Prostate gland (tissue), 2 donors: ENCODE results near the gene FOXO1. TPM values are rescaled to one million over a fixed set of nuclear protein-coding genes. Genes with fewer than 3 reads are reported as not detected.

ENCODE experiments used
- DNase-seq: peaks from one replicate; pipeline ENCODE4 v3.0.0-alpha.2; 2019; ENCODE audit warnings: low spot score
- H3K27ac ChIP-seq, 2 donors: fragments of 200-600 bp; sonication (generic); 2 replicates each; pipeline ENCODE4 v1.5.1; 2017 to 2019
- H3K27me3 ChIP-seq: fragments of 200-600 bp; sonication (generic); replicated peaks from 2 replicates; pipeline ENCODE4 v1.5.1; 2019; ENCODE audit not compliant: insufficient read depth
- H3K36me3 ChIP-seq, 2 donors: fragments of 200-600 bp; sonication (generic); 1 replicate in 1 of 2; 2 replicates in 1 of 2; pipeline versions ENCODE4 v1.5.1 to v1.8.1; 2017 to 2019
- H3K4me1 ChIP-seq: fragments of 200-600 bp; sonication (generic); replicated peaks from 2 replicates; pipeline ENCODE4 v1.5.1; 2019
- H3K4me3 ChIP-seq, 2 donors: fragments of 200-600 bp; sonication (generic); 2 replicates each; pipeline ENCODE4 v1.5.1; 2017 to 2019
- H3K9me3 ChIP-seq: fragments of 200-600 bp; sonication (generic); 2 replicates; pipeline ENCODE4 v1.5.1; 2017
- CTCF ChIP-seq, 4 experiments: fragments of 200-600 bp in 2 of 4; fragments of 450-650 bp in 2 of 4; sonication (generic) in 2 of 4; IDR thresholded peaks; 1 replicate in 3 of 4; 2 replicates in 1 of 4; pipeline ENCODE4 v1.5.1; 2016 to 2019; ENCODE audit warnings: antibody characterized with exemption in 4 of 4, mild to moderate bottlenecking in 2 of 4, moderate library complexity in 2 of 4
- POLR2A ChIP-seq: fragments of 450-650 bp; IDR thresholded peaks from one replicate; pipeline ENCODE4 v1.6.1; 2016; ENCODE audit warnings: antibody characterized with exemption, mild to moderate bottlenecking
- POLR2AphosphoS5 ChIP-seq: sonication (generic); formaldehyde crosslinking; IDR thresholded peaks from one replicate; pipeline ENCODE4 v1.6.1; 2017; ENCODE audit warnings: antibody characterized with exemption
- WGBS: methylation state at CpG from one replicate; pipeline ENCODE4 v1.1.5; 2018; 5-methylcytosine and 5-hydroxymethylcytosine counted together
- intact Hi-C: fragments of 100-400 bp; cut with DNase I; formaldehyde crosslinking; loops from one replicate; pipeline ENCODE4 v1.14.2; 2022
- total RNA-seq, 2 donors: library from RNA; depleted of rRNA; stranded (reverse); fragments of >200 nt; gene quantifications; one replicate each; pipeline ENCODE4 v1.1.0, GENCODE V29; 2016

FOXO1 gene
- total RNA-seq, 2 donors from 2014 or later, result 23.5 to 46.1 TPM

GRCh38 chr13:40582531-40582930 is 83.9 kb downstream of the FOXO1 start:
- no peaks in the 10 kb centered on the region for H3K4me1 ChIP-seq
- no peak overlapping the region for H3K27ac ChIP-seq
- intact Hi-C loops, result no loop called here
- H3K36me3 ChIP-seq, result no peaks in the 10 kb centered on the region
- no peaks in the 10 kb centered on the region for H3K27me3 ChIP-seq
- 100% methylated on average over 2 of the region's 2 CpGs for WGBS
- no peak for TF ChIP-seq POLR2A
- TF ChIP-seq CTCF (IDR thresholded peaks at IDR 0.05), result no peak
- TF ChIP-seq POLR2AphosphoS5, result no peak
- DNase-seq, result no peak
- no peaks in the 10 kb centered on the region for H3K9me3 ChIP-seq
- no peak overlapping the region for H3K4me3 ChIP-seq

GRCh38 chr13:40581277-40581579 is 85.2 kb downstream of the FOXO1 start:
- Histone ChIP-seq H3K9me3 (no peaks in the 10 kb centered on the region), H3K4me1 (no peaks in the 10 kb centered on the region), H3K36me3 (no peaks in the 10 kb centered on the region), H3K4me3 (no peak overlapping the region), H3K27ac (no peak overlapping the region), H3K27me3 (no peaks in the 10 kb centered on the region)
- TF ChIP-seq POLR2AphosphoS5 (no peak), CTCF (IDR thresholded peaks at IDR 0.05) (no peak), POLR2A (no peak)
- DNase-seq, result no peak
- 91% methylated on average over 1 of the region's 1 CpG for WGBS
- intact Hi-C loops, result no loop called here

- no peak for DNase-seq
- WGBS, result 92% methylated on average over 7 of the region's 7 CpGs
- Histone ChIP-seq H3K27me3 (no peaks in the 10 kb centered on the region), H3K36me3 (no peaks in the 10 kb centered on the region), H3K4me3 (no peak overlapping the region), H3K4me1 (no peaks in the 10 kb centered on the region), H3K9me3 (no peaks in the 10 kb centered on the region), H3K27ac (no peak overlapping the region)
- intact Hi-C loops, result no loop called here
- TF ChIP-seq CTCF (IDR thresholded peaks at IDR 0.05) (no peak), POLR2AphosphoS5 (no peak)
Measured at GRCh38 chr13:40580566-40581276, 85.7 kb downstream of the FOXO1 start.

GRCh38 chr13:40579535-40579934 is 86.9 kb downstream of the FOXO1 start:
- no peaks in the 10 kb centered on the region for H3K4me1 ChIP-seq
- no peaks in the 10 kb centered on the region for H3K9me3 ChIP-seq
- no peaks in the 10 kb centered on the region for H3K36me3 ChIP-seq
- no peaks in the 10 kb centered on the region for H3K27me3 ChIP-seq
- DNase-seq, result no peak
- H3K4me3 ChIP-seq, result no peak overlapping the region
- WGBS, result 90% methylated on average over 2 of the region's 2 CpGs
- intact Hi-C loops, result no loop called here
- TF ChIP-seq POLR2A (no peak), CTCF (IDR thresholded peaks at IDR 0.05) (no peak), POLR2AphosphoS5 (no peak)
- no peak overlapping the region for H3K27ac ChIP-seq

- no peak for DNase-seq
- intact Hi-C loops, result no loop called here
- Histone ChIP-seq H3K9me3 (no peaks in the 10 kb centered on the region), H3K36me3 (no peaks in the 10 kb centered on the region), H3K27ac (no peak overlapping the region), H3K27me3 (no peaks in the 10 kb centered on the region), H3K4me3 (no peak overlapping the region), H3K4me1 (no peaks in the 10 kb centered on the region)
- WGBS, result 66% methylated on average over 3 of the region's 3 CpGs
- TF ChIP-seq POLR2A (no peak), CTCF (IDR thresholded peaks at IDR 0.05) (no peak), POLR2AphosphoS5 (no peak)
Measured at GRCh38 chr13:40578055-40578454, 88.4 kb downstream of the FOXO1 start.
